ENCODE results near the gene ART1.
"Not testable (repeated sequence)": the region's sequence is repeated elsewhere in the genome, so short reads cannot be mapped to it uniquely, and the experiment has no call there.

ART1 gene, protein sequence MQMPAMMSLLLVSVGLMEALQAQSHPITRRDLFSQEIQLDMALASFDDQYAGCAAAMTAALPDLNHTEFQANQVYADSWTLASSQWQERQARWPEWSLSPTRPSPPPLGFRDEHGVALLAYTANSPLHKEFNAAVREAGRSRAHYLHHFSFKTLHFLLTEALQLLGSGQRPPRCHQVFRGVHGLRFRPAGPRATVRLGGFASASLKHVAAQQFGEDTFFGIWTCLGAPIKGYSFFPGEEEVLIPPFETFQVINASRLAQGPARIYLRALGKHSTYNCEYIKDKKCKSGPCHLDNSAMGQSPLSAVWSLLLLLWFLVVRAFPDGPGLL

DNA sequence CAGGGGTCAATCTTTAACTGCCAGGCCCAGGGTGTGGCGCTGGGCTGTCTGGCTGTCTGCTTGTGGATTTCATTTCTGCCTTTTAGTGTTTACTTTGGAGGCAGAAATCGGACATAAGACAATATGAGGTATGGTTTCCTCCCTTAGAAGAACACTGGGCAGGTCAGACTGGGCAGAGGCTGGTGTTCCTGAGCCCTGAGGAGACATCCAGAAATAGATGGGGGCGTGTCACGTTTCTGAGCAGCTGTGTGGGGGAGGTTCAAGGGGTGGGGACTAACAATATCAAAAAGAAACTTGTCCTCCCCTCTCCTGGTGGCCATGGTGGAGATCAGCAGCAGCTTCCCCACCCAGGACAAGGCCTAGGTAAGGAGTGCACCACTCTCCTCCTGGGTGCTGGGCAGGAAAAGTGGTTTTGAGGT lies at the start of gene ART1:
Gene ART1, plus strand, starts transcription at position 312 of the 419 bp plus-strand sequence. CDS start 14,086 bp downstream, outside the sequence.
- no peak for DNase-seq

DNA sequence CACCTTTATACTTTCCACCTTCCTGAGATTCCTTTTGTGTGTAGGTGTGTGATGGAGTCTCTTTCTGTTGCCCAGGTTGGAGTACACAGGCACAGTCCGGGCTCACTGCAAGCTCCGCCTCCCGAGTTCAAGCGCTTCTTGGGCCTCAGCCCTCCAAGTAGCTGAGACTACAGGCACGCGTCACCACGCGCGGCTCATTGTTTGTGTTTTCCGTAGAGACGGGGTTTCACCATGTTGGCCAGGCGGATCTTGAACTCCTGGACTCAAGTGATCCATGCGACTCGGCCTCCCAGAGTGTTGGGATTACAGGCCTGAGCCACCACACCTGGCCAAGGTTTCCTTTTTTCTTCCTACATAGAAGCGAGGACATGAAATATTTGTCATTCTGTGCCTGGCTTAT lies 47.2 kb upstream of the ART1 start:
- DNase-seq: not testable (repeated sequence)

DNA sequence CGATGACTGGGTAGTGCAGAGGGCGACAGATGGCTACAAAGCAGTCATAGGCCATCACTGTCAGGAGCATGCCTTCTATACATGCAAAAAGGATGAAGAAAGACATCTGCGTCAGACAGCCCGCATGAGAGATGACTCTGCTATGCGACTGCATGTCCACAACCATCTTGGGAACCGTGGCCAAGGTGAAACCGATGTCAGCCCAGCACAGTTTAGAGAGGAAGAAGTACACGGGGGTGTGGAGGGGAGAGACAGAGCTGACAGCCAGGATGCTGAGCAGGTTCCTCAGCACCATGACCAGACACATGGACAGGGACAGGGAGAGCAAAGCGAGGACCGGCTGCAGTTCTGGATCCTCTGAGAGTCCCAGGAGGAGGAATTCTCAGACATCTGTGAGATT lies 44.7 kb upstream of the ART1 start:
- DNase-seq: not testable (repeated sequence)

DNA sequence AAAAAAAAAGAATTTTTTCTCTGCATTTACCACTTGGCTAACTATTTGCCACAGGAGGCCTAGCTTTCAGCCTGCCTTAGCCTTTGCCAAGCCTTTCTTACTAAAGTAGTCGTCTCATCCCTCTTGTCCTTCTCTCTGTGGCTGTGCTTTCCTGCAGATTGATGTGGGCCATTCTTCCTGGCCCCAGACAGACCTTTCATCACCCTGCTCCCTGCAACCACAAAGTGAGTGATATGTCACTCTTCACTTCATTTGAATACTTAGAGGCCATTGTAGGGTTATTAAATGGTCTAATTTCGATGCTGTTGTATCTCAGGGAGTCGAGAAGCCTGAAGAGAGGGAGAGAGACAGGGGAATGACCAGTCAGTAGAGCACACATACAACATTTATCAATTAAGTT lies 40.8 kb upstream of the ART1 start:
- no peak for DNase-seq

DNA sequence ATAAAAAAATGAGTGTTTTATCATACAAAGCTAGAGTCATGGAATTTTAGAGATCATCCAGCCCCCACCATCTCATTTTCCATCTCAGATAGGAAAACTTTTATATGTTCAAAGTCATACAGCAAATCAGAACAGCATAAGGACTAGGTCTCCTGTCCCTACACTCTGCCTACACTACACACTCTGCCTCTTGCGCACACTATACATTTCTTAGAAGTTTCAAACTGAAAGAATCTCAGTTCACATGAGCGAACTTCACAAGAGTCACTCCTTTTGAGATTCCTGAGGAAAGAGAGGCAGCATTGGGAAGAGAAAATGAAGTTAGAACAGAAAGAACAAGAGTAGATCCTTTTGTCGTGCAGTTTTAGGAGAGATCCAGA lies 39.7 kb upstream of the ART1 start:
- DNase-seq: no peak

DNA sequence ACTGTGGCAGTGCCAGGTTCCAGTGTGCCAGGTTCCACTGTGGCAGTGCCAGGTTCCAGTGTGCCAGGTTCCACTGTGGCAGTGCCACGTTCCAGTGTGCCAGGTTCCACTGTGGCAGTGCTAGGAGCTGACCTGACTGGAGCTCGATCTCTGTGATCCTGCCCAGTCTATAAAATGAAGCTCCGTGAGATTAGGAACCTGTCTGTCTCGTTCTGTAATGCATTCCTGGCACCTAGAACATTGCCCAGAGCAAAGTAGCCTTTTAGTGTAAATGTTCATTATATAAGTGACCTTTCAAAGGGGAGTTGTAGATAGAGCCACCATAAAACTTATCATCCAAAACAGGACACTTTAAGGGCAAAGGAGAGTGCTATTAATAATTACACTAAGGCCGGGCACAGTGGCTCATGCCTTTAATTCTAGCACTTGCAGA lies 39.1 kb upstream of the ART1 start:
- DNase-seq: no peak

DNA sequence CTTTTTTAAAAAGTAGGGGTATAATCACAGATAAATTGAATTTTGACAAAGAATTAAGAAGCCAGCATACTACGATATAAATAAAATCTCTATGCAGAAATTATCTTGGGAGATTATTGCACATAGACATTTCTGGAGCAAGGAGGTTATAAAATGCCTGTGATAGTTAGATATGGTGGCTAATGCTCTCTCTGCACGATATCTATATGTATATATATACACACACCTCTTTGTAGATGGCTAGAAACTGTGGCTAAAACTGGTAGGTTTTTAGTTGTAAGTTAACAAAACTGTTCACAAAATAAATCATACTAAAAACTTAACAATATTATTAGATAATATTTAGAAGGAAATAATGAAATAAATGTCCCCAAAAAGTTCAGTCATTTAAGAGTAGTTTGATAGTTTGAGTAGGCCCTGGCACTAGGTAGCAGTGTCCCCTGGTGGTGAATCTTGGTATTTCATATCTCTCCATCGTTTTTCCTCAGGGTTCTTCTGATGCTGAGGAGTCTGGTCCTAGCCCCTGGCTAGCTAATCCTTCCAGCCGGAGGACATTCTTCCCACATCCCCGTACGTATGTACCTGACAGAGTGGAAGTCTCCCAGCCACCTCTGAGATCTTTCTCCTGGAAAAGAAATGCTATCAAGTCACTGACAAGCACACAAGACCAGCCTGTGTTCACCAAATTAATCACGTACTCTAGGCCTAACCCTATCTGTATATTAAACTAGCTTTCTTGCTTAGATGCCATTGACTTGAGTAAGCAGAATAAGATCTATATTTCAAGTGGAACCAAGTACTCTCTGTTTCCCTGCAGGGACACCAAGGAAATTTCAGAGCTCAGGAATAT lies 35.3 kb upstream of the ART1 start:
- no peak for DNase-seq

DNA sequence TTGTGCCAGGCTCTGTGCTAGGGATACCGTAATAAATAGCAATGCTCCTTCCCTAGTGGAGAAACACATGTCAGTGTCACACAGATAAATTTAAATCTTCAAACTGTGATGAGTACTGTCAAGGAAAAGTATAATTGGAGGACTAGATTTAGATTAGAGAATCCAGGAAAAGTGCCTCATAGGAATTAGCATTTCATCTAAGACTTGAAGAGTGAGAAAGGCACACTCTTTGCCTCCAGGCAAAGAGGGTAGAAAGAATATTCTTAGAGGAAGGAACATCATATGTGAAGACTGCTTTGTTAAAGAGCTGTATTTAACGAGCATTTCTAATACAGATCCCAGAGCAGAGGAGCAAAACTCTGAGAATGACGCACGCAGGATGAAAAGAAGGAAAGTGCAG lies 34.1 kb upstream of the ART1 start:
- no peak for DNase-seq

DNA sequence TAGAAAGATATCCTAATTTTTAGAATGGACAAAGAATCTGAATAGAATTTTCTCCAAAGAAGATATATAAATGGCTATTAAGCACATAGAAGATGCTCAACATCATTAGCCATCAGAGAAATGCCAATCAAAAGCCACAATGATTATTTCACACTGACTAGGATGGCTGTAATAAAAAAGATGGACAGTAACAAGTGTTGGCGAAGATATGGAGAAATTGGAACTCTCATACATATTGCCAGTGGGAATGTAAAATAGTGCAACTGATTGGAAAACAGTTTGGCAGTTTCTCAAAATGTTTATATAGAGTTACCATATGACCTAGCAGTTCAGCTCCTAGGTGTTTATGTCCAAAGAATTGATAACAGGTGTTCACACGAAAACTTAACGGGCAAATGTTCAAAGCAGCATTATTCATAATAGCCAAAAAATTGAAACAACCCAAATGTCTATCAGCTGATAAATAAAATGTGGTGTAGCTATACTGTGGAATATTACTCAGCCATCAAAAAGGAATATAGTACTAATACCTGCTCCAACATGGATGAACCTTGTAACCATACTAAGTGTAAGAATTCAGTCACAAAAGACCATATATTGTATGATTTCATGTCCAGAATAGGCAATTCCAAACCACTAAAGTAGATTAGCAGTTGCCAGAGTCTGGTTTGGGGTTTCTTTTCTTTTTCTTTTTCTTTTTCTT lies 32.8 kb upstream of the ART1 start:
- no peak for DNase-seq

DNA sequence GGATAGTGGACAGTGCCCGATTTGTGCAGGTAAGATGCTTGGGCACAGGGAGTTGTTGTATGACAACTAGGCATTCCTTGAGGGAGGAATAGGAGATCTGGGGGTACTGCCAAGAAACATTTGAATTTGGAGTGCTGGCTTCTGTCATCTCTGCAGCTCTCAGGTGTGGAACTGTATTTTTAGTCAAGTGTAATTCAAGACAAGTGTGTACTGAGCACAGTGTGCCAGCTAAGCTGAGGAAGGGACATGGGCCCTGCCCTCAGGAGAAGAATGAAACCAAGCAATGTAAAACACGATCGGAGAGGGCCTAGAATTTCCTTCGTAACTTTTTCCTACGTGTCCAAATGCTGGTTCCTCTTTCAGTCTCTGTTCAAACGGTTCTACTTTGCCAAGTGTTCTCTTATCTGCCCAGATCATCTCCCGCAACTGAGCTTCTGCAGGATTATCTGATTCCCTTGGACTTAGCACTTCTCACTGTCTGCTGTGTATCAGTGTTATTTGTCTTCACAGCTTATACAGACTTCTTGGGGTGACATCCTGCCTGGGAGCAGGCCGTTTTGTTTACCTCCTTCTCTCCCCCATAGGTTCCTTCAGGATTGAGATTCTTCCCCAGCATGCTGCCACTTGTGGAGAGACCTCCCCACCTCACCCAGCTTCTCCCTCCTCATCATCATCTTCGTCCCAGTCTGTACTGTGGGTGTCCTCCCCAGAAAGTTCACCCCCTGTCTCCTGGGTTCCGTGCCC lies 30.8 kb upstream of the ART1 start:
- DNase-seq: no peak

DNA sequence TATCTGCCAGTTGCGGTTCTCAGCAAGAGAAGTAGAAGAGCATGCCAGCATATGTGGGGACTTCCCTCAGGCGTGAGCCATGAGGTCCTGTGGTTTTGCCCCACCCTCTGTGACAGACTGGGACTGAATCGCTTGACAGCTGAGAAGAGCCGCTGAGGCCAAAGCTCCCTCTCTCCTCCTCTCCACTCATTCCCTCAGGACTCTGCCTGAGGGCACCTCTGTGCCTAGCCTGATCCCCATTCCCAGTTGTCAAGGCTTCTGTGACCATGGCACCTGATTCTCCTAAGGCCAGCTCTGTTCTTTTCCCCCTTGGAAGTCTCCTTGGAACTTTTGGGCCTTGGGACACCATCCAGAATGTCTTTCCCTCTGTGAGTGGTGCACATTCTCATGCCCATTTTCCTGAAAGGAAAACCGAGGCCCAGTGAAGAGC lies 30.2 kb upstream of the ART1 start:
- peak; percentile 56 for DNase-seq

DNA sequence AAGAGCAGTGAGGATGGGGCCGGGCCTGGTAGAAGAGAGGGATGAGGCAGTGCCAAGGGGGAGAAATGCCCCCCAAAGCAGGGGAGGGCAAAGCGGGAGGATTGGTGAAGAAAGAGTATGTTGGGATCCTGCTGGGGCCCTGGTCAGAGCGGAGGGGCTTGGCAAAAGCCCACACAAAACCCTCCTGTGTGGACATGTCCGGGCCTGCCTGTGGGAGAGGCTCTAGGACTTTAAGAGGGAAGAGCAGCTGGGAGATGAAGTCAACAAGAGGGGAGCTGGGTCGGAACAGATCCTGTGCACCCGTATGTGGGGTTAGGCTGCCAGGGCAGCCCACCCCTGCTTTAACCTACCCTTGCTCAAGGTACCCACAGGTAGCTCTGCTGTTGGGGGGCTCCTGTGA lies 28.9 kb upstream of the ART1 start:
- no peak for DNase-seq

DNA sequence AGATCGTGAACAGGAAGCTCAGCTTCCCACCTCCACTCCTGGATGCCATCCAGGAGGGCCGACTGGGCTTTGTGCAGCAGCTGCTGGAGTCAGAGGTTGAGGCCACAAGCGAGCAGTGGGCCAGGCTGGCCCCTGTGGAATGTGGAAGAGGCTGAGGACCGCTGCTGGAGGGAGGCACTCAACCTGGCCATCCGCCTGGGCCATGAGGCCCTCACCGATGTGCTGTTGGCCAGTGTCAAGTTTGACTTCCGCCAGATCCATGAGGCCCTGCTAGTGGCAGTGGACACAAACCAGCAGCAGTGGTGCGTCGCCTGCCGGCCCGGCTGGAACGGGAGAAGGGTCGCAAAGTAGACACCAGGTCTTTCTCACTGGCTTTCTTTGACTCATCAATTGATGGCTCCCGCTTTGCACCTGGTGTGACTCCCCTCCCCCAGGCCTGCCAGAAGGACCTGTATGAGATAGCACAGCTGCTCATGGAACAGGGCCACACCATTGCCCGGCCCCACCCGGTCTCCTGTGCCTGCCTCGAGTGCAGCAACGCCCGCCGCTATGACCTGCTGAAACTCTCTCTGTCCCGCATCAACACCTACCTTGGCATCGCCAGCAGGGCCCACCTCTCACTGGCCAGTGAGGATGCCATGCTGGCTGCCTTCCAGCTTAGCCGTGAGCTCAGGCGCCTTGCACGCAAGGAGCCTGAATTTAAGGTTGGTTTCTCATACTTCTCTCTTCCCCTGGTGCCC lies 28.0 kb upstream of the ART1 start:
- no peak for DNase-seq

DNA sequence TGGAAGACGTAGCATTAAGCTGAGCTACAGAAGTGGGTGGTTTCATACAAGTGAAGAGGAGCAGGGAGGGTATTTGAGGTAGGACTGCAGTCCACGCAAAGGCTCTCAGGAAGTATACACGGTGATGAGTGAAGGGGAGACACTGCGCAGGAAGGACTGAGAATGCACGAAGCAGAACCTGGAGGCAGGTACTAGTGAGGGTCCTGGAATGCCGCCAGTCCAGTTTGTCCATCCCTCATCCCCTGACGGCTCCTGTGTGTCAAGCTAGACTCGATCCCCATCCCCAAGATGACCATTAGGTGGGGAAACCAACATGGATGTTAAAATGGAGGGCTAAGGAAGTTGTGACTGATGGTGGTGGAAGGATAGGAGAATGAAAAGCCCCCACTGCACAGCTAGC lies 26.9 kb upstream of the ART1 start:
- DNase-seq: no peak

DNA sequence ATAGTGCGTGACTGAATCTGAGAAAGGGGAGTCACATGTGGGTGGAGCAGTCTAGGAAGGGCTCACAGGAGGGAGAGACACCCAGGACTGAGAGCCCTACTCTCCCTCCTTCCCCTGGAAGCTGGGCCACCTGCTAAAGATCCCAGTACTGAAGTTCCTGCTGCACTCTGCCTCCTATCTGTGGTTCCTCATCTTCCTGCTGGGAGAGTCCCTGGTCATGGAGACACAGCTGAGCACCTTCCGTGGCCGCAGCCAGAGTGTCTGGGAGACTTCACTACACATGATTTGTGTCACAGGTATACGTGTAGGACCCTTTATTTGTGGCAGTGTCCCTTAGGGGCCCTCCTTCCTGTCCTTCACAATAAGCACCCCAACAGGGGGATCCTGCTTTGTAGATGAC lies 22.4 kb upstream of the ART1 start:
- no peak for DNase-seq

DNA sequence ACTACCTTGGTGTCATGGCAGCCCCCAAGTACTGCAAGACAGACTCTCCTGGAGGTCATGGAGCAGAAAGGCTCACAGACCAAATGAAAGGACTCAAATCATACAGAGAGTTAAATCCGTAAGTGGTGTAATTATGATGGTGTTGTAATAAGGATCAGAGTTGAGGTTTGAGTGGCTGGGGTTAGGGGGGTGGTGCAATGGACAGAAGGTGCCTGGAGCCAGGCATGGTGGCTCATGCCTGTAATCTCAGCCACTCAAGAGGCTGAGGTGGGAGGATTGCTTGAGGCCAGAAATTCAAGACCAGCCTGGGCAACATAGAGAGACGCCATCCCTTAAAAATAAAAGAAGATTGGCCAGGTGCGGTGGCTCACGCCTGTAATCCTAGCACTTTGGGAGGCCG lies 21.8 kb upstream of the ART1 start:
- DNase-seq: no peak

DNA sequence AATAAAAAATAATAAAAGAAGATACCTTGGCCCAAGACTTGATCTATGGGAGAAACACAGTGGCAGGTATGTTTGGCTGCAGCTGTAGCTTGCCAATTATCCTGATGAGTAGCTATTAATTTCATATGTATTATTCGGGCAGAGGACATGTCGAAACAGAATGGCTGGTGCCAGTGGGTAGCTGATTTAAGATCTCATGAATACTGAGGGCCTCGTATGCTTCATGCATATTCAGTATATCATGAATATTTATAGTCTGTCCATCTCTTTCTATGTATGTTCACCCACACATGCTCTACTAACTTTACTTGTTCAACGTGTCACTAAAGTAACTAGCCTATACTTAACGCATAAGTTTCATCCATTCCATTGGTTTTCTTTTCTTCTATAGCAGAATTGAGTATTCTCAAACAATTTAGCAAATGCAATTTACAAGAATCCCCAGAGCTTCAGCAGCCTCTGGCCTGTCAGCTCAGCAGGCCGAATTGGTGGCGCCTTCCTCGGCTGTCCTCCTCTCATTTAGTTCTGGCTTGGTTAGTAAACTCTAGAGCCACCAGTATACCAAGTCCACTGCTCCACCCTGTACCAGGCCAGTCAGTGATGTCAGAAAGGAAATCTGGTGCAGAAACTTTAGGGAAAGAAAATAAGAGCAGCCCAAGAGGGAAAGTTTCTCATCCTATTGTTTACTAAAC lies 21.0 kb upstream of the ART1 start:
- DNase-seq: no peak

DNA sequence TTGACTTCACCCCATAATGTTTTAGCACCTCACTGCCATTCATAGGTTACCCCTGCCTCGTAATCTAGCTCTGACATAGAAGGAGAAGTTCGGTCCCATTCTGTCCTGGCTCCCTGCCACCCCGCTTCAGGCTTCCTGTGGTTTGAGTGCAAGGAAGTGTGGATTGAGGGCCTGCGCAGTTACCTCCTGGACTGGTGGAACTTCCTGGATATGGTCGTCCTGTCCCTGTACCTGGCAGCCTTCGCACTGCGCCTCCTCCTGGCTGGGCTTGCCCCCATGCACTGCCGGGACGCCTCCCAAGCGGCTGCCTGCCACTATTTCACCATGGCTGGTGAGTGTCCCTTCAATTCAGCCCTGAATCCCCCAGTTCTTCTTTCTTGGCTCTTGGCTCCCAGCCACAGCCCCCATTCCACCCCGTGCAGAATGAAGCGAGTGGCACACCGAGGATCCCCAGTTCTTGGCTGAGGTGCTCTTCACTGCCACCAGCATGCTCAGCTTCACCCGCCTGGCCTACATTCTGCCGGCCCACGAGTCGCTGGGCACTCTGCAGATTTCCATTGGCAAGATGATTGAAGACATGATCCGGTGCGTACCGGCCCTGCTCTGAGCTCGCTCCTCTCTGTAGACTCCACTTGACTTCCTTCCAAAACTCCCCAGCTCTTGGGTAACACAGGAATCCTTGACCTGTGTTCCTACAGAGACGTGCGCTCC lies 18.5 kb upstream of the ART1 start:
- peak; percentile 16 for DNase-seq

DNA sequence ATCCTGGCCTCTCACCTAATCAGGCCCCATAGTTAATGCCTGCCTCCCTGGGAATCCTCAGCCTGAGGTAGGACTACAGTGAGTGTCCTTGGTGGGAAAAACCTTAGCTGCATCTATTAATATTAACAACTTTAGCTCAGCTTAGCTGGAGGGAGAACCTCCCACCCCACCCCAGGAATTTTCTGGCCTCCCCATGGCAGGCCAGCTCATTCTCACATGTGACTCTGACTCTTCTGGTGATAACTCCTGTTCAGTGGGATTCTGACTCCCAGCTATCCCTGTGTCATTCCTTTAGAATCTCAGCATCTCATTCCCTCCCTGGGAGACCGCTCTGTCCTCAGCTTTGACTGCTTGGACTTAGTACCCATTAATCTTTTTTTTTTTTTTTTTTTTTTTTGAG lies 17.6 kb upstream of the ART1 start:
- DNase-seq: no peak

DNA sequence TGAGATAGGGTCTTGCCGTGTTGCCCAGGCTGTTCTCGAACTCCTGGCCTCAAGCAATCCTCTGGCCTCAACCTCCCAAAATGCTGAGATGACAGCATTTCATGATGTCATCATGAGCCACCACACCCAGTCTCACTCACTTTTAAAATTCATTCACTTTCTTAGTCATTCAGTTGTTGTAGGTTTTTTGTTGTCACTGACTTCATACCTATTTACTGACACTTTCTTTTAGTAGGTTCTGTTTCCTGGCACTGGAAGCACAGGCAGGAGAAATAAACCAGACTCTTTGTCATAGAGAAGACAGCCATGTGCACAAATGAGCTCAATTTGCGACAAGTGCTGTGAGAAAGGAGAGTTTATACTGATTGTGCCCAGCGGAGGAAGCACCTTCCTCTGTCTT lies 13.6 kb upstream of the ART1 start:
- no peak for DNase-seq
